Measurements from ENCODE around the gene SCAMP4.

GRCh38 chr19:1866693-1867348, 38.4 kb upstream of the SCAMP4 start:
- TF ChIP-seq, protein P1, sequence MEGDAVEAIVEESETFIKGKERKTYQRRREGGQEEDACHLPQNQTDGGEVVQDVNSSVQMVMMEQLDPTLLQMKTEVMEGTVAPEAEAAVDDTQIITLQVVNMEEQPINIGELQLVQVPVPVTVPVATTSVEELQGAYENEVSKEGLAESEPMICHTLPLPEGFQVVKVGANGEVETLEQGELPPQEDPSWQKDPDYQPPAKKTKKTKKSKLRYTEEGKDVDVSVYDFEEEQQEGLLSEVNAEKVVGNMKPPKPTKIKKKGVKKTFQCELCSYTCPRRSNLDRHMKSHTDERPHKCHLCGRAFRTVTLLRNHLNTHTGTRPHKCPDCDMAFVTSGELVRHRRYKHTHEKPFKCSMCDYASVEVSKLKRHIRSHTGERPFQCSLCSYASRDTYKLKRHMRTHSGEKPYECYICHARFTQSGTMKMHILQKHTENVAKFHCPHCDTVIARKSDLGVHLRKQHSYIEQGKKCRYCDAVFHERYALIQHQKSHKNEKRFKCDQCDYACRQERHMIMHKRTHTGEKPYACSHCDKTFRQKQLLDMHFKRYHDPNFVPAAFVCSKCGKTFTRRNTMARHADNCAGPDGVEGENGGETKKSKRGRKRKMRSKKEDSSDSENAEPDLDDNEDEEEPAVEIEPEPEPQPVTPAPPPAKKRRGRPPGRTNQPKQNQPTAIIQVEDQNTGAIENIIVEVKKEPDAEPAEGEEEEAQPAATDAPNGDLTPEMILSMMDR (IDR thresholded peaks at IDR 0.05; ENCODE audit: insufficient read depth, low read length): no peak
- no peak for TF ChIP-seq SPI1 (IDR thresholded peaks at IDR 0.05; ENCODE audit: borderline replicate concordance, low read depth)
